IPS-15b (cell line): Measurements from ENCODE around the gene A2M.

Source experiments
- H3K27me3 ChIP-seq: one replicate; pipeline ENCODE4 v1.6.1; 2013; ENCODE audit warnings: low read length; ENCODE audit not compliant: control insufficient read depth, insufficient read depth
- H3K36me3 ChIP-seq: one replicate; pipeline ENCODE4 v1.6.1; 2013; ENCODE audit warnings: low read length; ENCODE audit not compliant: control insufficient read depth, insufficient read depth
- H3K4me1 ChIP-seq: one replicate; pipeline ENCODE4 v1.6.1; 2013; ENCODE audit warnings: mild to moderate bottlenecking, low read length; ENCODE audit not compliant: control insufficient read depth, insufficient read depth
- H3K4me3 ChIP-seq: one replicate; pipeline ENCODE4 v1.5.1; 2013; ENCODE audit warnings: low read depth, low read length
- H3K9ac ChIP-seq: one replicate; pipeline ENCODE4 v1.6.1; 2013; ENCODE audit warnings: low read depth, mild to moderate bottlenecking, low read length
- H3K9me3 ChIP-seq: one replicate; pipeline ENCODE4 v1.6.1; 2013; ENCODE audit warnings: mild to moderate bottlenecking, low read length; ENCODE audit not compliant: control insufficient read depth, insufficient read depth

A2M gene

DNA sequence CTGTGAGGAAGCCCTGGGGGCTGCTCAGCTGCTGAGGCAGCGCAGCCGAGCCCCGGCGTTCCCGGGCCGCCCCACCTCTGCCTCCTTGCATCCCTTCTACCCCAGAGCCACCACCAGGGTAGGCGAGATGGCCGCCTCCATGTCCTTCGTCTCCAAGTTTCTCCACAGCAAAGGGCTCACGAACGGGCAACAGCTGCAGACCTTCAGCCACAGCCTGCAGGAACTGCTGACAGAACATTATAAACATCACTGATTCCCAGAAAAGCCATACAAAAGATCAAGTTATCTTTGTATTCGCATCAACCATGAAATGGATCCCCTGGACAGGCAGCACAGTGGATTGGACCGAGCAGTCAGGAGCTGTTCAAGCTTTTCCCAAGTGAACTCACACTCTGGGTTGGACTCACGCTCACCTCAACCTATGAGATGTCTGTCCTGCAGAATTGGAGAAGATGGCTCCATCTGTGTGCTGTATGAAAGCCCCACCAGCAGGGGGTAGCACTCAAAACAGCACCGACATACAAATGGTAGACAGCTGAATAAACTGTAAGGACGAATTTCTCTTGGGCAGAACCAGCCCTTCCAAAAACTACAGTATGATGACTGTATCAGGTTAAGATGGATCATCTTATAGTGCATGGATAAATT lies 19.4 kb upstream of the A2M start:
- H3K36me3 ChIP-seq, result no peaks in the 10 kb centered on the region
- no peaks in the 10 kb centered on the region for H3K9me3 ChIP-seq
- H3K4me3 ChIP-seq, result no peak overlapping the region
- H3K27me3 ChIP-seq, result no peaks in the 10 kb centered on the region
- no peaks in the 10 kb centered on the region for H3K4me1 ChIP-seq
- no peak overlapping the region for H3K9ac ChIP-seq

DNA sequence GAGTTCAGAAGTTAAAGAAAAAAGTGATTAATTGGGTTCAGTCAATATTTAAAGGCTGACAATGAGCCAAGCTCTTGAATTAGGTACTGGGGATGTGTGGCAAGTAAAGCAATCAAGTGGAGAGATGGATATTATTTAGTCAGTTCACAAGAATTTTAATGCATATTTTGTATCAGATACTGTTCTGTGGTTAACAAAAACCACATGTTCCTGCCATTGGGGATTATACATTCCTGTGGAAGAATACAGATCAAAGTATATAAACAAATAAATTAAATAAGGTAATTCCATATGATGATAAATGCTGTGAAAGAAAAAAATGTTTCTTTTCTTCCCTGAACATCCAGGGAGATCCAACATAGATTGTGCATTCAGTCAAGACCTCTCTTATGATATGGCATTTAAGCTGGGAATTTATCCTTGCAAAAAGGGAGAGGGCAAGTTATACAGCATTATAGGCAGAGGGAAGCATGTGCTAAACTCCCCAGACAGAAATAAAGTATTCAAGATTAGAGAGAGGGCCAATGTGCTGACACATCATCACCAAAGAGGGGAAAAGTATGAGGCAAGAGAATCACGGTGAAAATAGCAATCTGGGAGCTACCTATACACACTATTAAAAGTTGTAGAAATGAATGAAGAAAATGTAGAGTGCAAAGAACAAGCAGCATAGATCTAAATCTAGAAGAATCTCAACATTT lies 17.6 kb upstream of the A2M start:
- no peaks in the 10 kb centered on the region for H3K27me3 ChIP-seq
- no peaks in the 10 kb centered on the region for H3K9me3 ChIP-seq
- no peak overlapping the region for H3K9ac ChIP-seq
- H3K4me3 ChIP-seq, result no peak overlapping the region
- H3K4me1 ChIP-seq, result no peaks in the 10 kb centered on the region
- no peaks in the 10 kb centered on the region for H3K36me3 ChIP-seq

DNA sequence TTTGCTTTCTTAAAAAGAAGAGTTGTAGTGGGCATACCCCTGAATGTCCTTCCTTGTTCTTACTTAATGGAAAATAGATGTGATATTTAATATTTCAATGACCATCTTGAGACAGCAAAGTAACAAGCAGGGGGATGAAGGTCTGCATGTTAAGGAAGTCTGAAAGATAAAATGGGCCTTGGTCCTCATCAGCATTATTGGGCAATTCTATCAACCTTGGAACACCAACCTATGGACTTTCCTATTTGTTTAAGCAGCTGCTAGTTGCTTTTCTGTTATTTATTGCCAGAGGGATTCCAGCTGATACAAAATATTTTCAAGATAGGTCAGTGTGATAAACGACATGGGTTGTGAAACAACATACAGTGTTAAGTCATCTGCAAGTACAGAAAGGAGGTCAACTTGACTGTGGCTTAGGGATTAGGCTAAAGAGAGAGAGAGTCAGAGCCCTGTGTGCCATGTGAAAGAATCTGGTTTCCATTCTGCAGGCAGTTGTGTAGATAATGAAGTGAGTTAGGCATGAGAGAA lies 16.4 kb upstream of the A2M start:
- no peaks in the 10 kb centered on the region for H3K36me3 ChIP-seq
- no peak overlapping the region for H3K4me3 ChIP-seq
- no peaks in the 10 kb centered on the region for H3K9me3 ChIP-seq
- H3K27me3 ChIP-seq, result no peaks in the 10 kb centered on the region
- no peak overlapping the region for H3K9ac ChIP-seq
- no peaks in the 10 kb centered on the region for H3K4me1 ChIP-seq

DNA sequence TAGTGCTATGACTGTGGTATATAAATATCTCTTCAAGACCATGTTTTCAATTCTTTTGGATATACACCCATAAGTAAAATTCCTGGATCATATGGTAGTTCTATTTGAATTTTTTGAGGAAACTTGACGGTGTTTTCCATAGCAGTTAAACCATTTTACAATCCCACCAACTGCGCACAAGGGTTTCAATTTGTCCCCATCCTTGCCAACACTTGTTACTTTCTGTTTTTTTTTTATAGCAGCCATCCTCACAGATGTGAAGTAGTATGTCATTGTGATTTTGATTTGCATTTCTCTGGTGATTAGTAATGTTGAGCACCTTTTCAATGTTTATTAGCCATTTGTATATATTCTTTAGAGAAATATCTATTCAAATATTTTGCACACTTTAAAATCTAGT lies 14.5 kb upstream of the A2M start:
- Histone ChIP-seq H3K4me3 (no peak overlapping the region), H3K36me3 (no peaks in the 10 kb centered on the region)

DNA sequence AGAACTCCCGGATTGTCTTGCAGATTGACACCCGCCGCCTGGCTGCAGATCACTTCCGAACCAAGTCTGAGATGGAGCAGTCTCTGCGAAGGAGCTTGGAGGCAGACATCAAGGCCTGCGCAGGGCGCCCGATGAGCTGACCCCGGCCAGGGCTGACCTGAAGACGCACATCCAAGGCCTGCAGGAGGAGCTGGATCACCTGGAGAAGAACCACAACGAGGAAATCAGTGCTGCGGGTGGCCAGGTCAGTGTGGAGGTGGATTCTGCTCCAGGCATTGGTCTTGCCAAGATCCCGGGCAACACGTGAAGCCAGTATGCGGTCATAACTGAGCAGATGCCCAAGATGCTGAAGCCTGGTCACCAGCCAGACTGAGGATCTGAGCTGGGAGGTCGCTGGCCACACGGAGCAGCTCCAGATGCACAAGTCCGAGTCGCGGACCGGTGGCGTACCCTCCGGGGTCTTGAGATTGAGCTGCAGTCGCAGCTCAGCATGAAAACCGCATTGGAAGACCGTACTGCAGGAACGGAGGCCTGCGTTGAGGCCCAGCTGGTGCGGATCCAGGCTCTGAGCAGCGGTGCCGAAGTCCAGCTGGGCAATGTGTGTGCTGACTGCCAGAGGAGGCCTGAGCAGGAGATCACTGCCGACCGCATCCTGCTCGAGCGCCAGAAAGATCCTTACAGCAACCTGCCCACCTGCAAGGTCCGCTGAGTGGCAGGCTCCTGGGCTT lies 12.4 kb upstream of the A2M start:
- Histone ChIP-seq H3K36me3 (no peaks in the 10 kb centered on the region), H3K27me3 (no peaks in the 10 kb centered on the region), H3K9me3 (no peaks in the 10 kb centered on the region), H3K9ac (no peak overlapping the region), H3K4me1 (no peaks in the 10 kb centered on the region), H3K4me3 (no peak overlapping the region)

More for the DNA sequence above, 14.5 kb upstream of the A2M start:
- Histone ChIP-seq H3K27me3 (no peaks in the 10 kb centered on the region), H3K9me3 (no peaks in the 10 kb centered on the region), H3K4me1 (no peaks in the 10 kb centered on the region), H3K9ac (no peak overlapping the region)

DNA sequence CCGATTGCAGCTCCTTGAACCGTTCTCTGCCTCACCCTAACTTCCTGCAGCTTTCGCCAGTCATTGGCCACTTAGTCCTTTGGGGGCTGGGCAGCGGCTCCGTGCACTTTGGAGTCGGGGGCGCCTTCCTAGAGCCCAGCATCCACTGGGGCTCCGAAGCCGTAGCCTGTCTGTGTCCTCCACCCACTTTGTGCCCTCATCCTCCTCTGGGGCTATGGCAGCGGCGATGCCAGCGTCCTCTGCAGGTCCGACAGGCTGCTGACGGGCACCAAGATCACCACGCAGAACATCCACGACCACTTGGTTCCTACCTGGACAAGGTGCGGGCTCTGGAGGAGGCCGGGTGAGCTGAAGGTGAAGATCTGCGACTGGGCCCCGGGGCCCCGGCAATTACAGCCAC lies 11.8 kb upstream of the A2M start:
- no peaks in the 10 kb centered on the region for H3K4me1 ChIP-seq
- H3K9ac ChIP-seq, result no peak overlapping the region
- H3K4me3 ChIP-seq, result no peak overlapping the region
- no peaks in the 10 kb centered on the region for H3K36me3 ChIP-seq
- H3K27me3 ChIP-seq, result no peaks in the 10 kb centered on the region
- H3K9me3 ChIP-seq, result no peaks in the 10 kb centered on the region

DNA sequence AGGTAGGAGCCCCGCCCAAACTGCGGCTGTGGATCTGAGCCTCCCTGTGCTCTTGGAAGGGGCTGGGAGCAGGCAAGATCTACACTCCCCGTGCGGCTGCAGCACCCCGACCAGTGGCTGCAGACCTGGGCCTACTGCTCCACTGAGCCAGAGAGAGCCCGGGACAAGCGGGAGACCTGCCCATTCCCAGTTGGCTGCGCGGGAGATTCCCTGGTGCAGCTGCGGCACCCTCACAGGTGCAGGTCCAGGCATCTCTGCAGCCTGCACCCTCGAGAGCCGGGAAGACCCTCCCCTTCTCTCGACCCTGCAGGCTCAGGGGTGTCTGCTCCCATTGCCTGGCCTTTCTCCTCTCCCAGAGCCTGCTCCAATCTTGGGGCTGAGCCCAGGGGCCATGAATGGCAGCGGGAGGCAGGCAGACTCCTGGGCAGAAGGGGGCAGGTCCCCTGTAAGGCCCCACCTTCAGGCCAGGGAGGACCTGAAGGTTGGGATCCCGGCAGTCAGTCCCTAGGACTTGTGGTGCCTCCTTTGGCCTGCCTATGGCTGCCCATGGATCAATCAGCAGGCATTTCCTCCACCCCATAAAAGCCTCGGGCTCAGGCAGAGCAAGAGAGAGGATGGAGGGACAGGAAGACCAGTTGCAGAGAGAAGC lies 8.8 kb upstream of the A2M start:
- H3K4me1 ChIP-seq, result no peaks in the 10 kb centered on the region

DNA sequence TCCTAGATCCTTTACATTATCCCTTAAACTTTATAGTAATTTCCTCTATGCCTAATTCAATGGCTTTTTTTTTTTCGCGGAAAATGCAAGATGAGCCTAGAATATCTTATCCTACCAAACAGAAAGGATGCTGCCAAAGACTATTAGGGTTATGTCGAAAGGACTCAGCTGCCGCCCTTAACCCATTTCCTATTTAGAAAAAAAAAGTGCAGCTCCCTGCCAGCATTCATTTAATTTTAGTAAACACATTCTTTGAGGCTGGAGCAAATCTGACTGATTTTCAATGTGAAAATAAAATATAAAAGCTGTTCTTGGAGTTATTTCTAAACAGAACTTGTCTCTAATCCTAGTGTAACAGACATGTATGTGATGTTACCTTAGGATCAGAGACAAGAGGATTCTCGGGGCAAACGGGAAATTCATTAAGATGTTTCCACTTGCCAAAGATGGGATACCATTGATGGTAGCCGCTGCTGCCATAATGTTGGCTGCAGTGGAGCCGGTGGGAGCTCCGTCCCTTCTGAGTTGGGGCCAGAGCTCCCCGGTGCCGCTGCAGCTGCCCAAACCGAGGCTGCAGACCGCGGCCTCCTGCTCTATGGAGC lies 8.2 kb upstream of the A2M start:
- Histone ChIP-seq H3K27me3 (no peaks in the 10 kb centered on the region), H3K9me3 (no peaks in the 10 kb centered on the region), H3K9ac (no peak overlapping the region), H3K4me3 (no peak overlapping the region), H3K4me1 (no peaks in the 10 kb centered on the region), H3K36me3 (no peaks in the 10 kb centered on the region)

More for the DNA sequence above, 8.8 kb upstream of the A2M start:
- Histone ChIP-seq H3K9ac (no peak overlapping the region), H3K4me3 (peak overlapping the region; percentile 23), H3K27me3 (no peaks in the 10 kb centered on the region), H3K9me3 (no peaks in the 10 kb centered on the region), H3K36me3 (no peaks in the 10 kb centered on the region)

DNA sequence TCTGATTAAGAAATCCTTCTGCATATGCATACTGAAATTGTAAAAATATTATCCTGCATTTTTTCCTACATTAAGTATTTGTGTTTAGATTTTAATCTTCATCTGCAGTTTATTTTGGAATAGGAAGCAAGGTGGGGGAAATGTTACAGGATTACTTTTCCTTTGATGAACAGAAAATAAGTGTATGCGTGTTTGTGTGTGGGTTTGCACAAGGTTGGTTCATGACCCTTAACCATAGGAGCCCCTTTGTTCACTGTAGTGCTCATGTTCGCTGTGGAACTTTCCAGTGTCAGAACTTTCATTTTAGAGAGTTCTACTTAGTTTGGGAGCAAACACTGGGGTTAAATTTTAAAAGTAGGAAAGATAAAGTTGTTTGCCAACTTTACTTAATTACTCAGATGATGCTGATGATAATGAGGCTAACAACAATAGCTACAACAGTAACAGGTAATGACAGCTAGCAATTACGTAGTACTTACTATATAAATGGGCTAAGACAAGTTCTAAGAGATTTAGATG lies 6.4 kb upstream of the A2M start:
- H3K4me3 ChIP-seq, result no peak overlapping the region
- no peaks in the 10 kb centered on the region for H3K9me3 ChIP-seq
- no peak overlapping the region for H3K9ac ChIP-seq
- no peaks in the 10 kb centered on the region for H3K36me3 ChIP-seq
- no peaks in the 10 kb centered on the region for H3K4me1 ChIP-seq
- no peaks in the 10 kb centered on the region for H3K27me3 ChIP-seq

DNA sequence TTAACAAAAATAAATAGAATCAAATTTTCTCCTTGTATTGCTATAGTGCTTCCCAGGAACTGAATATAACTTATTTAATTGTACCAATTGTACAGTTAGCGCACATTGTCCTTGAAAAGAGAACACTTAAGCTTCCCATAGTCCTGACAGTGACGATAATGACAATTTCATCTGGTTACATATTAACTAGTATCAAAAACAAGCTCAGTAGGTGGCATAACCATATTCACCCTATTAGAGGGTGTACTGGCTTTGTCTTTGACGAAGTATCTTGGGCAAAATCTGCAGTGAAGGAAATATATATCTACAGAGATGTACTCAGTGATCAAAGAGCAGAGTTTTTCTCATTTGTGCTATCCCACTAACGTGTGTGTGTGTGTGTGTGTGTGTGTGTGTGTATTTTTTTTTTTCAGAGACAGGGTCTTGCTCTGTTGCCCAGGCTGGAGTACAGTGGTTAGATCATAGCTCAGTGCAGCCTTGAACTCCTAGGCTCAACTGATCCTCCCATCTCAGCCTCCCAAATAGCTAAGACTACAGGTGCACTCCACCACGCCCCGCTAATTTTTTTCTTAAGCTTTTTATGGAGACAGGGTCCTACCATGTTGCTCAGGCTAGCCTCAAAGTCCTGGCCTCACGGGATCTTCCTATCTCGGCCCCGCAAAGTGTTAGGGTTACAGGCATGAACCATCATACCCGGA lies 4.9 kb upstream of the A2M start:
- no peak overlapping the region for H3K4me3 ChIP-seq
- H3K36me3 ChIP-seq, result no peaks in the 10 kb centered on the region
- H3K4me1 ChIP-seq, result peaks cover 4% of the 10 kb centered on the region
- no peaks in the 10 kb centered on the region for H3K9me3 ChIP-seq
- H3K9ac ChIP-seq, result no peak overlapping the region
- no peaks in the 10 kb centered on the region for H3K27me3 ChIP-seq

DNA sequence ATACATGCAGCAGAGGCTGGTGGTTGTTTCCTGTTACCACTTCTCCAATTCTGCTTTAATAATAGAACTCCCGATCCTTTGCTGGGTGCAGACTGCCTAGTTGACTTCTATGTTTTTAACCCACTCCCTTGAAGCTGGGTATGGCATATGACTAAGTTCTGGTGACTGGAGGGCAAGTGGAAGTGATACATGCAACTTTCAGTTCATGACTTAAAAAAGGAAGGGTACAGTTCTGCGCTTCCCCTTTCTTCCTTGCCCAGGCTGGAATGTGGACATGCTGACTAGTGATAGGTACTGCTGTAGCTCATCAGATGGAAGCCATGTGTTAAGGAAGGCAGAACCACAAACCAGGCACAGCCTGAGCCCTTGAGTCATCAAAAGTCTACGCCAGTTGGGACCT lies 2.4 kb upstream of the A2M start:
- no peaks in the 10 kb centered on the region for H3K27me3 ChIP-seq
- H3K9me3 ChIP-seq, result no peaks in the 10 kb centered on the region
- H3K4me1 ChIP-seq, result peaks cover 4% of the 10 kb centered on the region
- H3K9ac ChIP-seq, result no peak overlapping the region
- H3K4me3 ChIP-seq, result no peak overlapping the region
- no peaks in the 10 kb centered on the region for H3K36me3 ChIP-seq
